HG03135 (cell line): ENCODE measurements around the gene LRRC74B.
"Not testable (repeated sequence)": the region's sequence is repeated elsewhere in the genome, so short reads cannot be mapped to it uniquely, and the experiment has no call there.

Source experiments
- ATAC-seq: cut with Tn5 transposase; IDR thresholded peaks from one replicate; pipeline ENCODE4 v1.9.1; 2021; ENCODE audit warnings: mild to moderate bottlenecking, moderate library complexity; ENCODE audit not compliant: unreplicated experiment

Gene LRRC74B

DNA sequence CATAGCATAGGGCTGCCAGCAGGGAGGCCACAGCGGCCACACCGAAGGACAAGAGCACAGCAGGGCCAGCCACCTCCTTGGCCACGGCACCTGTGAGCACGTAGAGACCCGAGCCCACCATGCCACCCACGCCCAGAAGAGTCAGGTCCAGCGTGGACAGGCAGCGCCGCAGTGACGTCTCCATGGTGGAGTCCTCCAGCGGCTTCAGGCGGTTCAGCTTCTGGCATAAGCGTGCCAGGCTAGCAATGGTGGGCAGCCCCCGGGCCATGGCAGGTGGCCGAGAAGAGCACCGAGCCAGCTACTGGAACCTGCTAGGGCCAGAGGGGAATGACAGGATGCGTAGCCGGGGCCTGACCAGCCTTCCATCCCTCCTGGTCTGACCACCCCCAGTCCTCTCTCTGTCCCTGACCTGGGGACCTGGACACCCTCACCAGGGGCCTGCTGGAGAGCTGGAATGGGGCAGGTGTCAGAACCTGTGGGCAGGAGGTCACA lies 14.2 kb upstream of the LRRC74B start:
- no peak for ATAC-seq

DNA sequence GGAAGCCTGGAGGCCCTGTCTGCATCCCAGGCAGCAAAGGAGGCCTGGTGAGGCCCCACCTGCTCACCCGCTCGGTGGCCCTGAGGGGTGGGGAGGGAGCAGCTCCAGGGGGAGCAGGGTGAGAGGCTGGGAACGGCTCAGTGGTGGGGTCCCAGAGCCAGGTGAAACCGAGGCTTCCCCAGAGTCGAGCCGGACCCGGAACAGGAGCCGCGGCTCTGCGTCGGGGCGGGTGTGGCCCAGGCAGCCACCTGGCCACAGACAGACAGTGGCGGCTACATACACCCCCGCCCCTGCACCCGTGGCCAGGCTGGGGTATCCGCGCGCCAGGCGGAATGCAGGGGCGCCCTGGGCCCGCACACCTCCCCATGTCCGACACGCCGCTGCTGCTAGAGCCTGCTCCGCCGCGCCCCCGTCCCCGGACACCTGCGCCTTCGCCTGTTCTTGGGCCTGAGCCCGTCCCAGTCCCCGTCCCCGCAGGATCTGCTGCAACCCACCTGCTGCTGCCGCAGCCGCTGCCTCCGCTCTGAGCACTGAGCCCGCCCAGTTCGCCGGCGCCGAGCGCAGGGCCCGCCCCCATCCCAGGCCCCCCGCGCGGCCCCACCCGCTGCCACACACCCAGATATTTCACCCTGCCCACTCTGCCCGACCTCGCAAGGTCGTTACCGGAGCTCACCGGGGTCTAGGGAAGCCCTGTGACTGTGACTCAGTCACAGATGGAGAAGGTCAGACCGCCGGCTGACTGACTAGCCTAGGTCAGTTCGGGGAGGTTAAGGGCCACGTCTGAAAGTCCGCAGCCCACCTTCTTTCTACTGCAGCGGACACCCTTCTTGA lies 13.5 kb upstream of the LRRC74B start, which contains the start of gene SLC7A4:
Gene SLC7A4, minus strand, starts transcription at position 525 of the 831 bp plus-strand sequence. CDS start 749 bp downstream, outside the sequence.
- ATAC-seq = no peak

DNA sequence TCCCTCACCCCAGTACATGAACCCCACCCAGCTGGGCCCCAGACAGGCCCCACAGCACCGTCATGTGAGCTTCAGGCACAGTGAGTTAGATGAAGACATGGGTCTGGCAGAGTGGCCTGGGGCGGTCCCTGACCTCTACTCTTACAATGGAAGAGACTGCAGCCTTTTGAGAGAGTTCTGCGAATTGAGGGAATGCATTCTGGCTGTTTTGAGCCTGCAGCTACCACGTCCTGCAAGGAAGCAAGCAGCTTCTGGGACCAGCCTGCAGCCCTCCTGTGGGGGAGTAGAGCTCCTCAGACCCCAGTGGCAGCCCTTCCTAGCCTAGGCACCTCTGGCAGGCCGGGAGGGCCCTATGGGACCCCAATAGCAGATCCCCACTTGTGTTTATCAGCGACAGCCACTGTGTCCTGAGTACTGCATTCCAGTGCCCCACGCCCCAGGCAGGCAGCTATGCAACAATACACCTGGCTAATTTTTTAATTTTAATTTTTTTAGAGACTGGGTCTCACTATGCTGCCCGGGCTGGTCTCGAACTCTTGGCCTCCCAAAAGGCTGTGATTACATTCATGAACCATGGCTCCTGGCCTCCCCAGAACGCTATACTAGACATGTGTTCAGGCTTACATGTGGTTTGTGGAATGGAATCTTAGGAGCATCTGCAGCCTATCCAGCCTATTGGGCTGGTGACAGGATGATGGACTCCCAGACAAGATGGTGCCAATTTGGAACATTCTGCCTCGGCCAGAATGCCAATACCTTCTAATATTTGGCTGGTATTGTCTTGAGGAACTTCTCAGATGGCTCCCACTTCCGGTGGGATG lies 12.7 kb upstream of the LRRC74B start:
- ATAC-seq = no peak

DNA sequence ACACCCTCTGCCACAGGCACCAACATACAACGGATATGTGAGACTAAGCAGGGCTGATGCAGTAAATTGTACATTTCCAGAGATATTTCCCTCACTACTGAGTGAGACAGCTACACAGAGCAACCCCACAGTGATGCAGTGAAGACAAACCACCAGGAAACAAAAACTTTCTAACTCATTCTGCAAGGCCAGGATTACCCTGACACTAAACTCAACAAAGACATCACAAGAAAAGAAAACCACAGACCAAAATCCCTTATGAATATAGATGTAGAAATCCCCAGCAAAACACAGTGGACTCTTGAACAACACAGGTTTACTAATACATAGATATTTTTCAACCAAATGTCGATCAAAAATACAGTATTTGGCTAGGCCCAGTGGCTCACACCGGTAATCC lies 11.9 kb upstream of the LRRC74B start:
- no peak for ATAC-seq

DNA sequence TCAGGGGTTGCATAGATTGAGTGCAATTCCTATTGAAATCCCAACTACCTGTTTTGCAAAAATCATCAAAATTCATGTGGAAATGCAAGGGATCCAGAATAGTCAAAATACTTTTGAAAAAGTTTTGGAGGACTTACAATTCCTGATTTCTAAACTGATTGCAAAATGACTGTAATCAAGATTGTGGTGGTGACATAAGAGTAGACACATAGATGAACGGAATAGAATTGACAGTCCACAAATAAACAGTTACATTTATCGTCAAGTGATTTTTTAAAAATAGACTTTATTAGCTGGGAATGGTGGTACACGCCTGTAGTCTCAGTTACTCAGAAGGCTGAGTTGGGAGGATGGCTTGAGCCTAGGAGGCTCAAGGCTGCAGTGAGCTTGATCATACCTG lies 10.8 kb upstream of the LRRC74B start:
- no peak for ATAC-seq

DNA sequence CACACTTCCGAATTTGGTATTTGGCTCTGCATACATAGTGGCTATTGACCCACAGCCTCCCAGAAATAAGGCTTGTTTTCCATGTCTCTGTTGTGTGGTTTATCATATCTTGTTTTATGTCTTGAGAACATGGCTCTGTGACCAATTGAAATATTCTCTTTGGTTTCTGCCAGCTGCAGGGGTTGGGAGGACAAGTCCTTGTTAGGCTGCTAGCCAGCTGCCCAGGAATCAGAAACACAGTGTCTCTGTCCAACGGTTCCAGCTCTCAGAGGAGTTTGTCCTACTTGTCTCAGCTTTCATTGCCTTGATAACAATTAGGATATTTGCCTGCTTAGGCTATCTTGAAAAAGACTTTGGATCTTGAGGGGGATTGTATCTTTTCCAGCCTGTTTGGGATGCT lies 7.3 kb upstream of the LRRC74B start:
- ATAC-seq = no peak

DNA sequence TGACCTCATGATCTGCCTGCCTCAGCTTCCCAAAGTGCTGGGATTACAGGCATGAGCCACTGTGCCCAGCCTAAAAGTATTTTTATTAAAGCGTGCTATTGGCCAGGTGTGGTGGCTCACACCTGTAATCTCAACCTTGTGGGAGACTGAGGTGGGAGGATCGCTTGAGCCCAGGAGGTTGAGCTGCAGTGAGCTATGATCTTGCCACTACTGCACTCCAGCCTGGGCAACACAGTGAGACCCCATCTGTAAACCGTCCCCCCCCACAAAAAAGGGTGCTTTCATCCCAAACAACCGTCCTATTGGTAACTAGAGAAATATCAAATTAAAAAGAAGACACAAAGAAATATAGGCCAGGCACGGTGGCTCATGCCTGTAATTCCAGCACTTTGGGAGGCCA lies 6.6 kb upstream of the LRRC74B start:
- ATAC-seq = not testable (repeated sequence)

DNA sequence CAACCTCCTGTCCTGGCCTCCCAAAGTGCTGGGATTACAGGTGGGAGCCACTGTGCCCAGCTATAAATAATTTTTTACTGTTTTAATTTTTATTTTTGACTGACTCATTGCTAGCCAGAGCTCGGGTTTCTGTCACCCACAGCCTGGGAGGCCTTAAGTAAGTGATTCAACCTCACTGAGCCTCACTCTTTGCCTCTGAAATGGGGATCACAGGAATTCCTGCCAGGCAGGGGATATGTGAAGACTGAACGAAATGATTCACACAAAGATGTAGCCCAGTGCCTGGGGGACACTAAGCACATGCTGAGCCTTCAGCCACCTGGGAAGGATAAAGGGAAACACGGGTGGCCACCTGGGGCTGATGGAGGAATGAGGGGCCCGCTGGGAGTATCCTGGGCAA lies 3.8 kb upstream of the LRRC74B start:
- no peak for ATAC-seq

DNA sequence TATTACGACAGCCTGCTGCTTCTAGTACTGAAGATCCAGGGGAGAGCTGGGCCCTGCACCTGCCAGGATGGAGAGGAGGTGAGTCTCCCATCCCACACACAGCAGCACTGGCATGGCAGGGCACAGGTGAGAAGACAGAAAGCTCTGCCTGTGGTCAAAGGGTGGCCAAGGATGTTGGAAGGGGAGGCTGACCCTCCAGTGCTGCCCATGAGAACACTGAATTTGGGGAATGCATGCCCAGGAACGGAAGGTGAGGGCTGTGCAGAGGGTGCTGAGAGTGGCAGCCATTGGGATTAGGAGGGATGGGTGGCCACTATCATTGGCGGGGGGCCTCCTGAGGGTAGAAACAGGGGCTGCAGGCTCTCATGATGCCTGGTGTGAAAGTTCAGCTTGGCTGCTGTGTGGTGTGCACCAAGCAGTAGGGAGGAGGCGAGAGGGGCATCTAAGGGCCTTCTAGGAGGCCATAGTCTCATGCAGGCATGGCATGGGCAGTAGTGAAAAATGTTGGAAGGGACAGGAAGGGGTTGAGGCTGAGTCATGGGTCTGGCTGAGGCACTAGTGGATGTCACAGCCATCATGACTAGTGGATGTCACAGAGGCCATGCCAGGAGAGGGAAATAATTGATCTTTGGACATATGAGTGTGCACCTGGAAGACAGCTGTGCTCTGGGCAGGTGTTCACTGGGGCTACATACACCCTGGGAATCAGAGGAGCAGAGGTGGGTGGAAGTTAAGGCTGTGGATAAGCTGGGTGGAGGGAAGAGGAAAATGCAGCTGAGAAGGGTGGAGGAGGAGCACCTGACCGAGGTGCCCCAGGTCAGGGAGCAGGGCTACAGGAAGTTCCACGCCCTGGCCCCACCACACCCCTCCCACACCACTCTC lies 2.5 kb upstream of the LRRC74B start:
- no peak for ATAC-seq

DNA sequence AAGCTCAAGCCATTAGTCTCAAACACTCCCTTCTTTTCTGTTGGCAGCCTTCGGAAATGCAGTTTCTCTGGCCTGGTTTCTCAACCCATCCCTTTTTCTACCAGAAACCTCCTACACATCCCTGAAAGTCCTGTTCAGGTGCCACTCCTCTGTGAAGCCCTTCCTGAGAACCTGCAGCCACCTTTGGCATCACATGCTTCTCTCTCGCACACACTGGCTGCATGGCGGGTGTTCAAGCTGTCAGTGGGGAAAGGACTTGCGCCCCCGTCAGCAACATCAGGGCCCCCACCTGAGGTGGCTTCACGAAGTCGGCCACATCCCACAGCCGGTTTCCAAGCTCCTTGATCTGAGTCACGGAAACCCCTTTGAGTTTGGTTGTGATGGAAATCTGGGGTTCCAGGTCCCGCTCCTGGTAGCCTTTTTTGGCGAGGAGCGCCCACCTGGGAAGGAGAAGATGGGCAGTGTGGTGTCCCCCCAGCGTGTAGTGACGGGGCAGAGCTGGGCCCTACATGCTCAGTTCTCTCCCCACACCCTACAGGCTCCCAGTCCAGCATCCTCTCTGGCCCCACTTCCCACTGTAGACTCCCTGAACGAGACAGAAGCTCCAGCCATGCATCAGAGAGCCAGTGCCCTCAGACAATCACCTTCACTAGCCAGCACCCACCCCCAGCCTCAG lies 1.7 kb upstream of the LRRC74B start:
- ATAC-seq = no peak

DNA sequence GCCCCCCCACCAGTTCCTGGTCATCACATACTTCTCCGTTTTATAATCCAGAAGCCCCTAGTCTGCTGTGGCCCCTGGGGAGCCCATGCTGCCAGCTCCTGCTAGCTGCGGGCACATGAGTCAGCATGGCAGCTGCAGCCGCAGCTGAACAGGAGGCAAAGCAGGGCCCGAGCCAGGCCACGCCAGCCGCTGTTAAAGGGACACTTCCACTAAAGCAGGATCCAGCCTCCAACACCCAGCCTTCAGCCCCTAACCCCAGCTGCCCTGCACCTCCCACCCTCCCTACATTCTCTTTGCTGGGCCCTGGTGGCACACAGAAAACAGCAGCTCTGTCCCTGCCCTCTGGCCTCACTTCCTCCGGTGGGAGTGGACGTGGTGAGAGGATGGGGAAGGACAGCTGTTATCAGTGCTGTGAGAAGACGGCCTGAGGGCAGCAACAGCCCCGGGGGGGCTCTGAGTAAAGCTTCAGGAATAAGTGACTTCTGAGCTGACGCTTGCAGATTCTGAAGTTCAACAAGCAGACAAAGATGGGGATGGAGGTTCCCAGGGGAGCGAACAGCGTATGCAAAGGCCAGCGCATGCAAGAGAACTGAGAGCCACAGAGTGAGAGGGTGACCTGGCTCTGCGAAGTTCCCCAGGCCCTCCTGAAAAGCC lies 688 bp upstream of the LRRC74B start:
- no peak for ATAC-seq

DNA sequence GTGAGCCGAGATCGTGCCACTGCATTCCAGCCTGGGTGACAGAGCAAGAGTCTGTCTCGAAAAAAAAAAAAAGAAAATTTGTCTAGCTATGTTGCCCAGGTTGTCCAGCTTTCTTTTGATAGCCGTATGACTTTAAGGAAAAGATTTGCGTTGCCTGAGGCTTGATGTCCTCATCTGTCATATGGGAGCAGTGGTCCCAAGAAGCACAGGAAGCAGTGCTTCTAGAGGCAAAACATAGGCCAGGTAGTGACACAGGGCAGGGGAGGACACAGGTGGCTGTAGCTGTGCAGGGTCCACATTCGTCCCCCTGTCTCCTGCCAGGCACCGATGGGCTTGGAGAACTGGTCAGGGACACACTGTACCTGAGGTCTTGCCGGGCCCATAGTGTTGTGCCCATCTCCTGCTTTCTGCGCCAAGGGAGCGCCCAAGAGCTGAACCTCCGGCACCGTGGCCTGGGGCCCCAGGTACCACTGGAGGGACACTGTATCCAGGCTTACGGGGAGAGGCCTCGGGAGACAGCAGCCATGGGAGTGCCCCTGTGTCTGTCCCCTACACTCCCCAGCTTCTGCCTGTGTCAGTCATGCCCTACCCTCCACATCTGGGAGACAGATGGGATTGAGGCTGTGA lies 1.4 kb downstream of the LRRC74B start:
- ATAC-seq = no peak

DNA sequence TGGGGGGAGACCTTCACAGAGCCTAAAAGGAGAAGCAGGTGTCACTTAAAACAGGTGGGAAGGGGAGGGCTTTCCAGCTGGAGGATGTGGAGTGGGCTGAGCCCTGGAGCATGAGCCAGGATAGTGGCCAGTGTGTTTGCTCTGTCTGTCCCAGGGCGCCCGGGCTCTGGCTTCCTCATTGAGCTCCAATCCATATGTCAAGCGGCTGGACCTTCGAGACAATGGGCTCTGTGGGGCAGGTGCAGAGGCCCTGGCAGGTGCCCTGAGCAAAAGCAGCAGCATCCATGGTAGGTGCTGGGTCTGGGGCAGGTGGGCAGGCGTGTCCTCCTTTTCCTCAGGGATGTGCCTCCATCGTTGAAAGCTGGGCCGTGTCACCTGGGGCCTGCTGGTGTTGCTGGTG lies 2.0 kb downstream of the LRRC74B start:
- ATAC-seq = no peak

DNA sequence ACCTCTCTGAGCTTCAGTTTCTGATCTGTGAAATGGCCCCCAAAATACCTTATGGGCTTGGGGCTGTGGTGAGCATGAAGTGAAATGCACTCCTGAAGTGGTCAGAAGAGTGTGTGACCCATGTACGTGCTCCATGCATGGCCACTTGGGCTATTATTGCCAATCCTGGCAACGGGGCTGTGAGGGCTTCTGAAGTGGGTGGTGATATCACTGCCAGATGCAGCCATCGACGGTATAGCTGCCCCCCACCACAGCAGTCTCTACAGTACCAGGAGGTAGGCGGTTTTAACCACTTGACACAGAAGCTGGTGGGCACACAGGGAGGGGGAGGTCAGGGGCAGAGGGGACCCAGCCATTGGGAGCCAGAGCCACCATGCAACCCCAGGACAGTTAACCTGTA lies 2.7 kb downstream of the LRRC74B start:
- not testable (repeated sequence) for ATAC-seq

DNA sequence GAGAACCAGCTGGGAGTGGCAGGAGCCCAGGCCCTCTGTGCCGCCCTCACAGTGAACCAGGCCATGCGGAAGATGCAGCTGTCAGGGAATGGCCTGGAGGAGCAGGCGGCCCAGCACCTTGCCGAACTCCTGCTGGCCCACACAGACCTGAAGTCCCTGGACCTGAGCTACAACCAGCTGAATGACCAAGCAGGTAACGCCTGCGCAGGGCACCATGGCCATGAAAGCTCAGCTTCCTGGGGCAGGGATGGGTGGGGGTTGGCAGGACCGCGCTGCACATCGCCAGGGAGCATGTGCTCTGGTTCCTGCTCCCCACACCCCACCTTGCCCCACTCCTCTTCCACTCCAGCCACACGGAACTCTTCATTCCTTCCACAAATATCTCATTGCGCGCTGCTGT lies 3.2 kb downstream of the LRRC74B start:
- ATAC-seq = not testable (repeated sequence)

DNA sequence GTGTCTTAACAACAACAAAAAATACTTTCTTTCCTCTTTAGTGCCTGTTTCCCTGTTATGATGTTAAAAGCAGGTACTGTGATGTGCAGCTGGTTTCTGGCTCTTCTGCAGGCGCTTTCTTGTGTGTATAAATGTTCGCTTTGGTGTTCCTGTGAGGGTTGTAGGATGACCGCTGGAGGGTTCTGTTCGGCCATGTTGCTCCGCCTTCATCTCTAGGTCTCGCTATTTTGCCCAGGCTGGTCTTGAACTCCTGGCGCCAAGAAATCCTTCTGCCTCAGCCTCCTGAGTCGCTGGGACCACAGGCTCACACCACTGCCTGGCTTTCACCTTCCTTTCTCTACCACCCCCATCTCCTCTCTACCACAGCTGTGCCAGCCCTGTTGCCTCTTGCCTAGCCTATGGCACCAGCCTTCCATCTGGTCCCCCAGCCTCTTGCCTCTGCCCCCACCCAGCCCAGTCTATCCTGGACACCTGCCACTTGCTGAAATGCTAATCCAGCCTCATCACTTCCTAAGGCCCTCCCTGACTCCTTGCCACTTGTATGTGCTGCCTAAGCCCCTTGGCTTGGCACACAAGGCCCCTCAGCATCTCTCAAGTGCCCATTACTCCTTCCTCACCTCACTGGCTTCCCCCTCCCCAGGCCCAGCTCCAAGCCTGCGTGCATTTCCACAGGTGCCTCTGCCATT lies 5.5 kb downstream of the LRRC74B start:
- ATAC-seq = no peak

DNA sequence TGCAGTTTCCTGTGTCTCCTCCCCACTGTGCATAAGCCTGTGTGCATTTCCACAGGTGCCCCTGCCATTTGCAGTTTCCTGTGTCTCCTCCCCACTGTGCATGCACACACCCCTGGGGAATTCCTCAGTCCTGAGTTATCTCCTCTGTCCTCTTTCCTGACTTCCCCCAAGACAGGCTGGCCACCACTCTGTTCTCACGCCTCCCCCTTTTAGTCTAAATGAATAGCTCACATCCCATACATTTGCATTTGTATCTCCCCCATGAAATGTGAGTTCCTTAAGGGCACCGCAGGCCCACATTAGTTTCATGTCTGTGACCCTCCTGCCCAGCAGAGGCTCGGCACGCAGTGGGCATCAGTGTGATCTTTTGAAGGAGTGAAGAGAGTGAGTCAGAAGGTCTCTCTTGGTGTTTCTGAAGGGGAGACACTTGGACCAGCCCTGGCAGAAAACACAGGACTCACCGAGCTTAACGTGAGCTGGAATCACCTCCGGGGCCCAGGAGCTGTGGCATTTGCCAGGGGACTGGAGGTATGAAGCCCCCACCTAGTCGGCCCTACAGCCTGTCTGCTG lies 6.2 kb downstream of the LRRC74B start:
- no peak for ATAC-seq

DNA sequence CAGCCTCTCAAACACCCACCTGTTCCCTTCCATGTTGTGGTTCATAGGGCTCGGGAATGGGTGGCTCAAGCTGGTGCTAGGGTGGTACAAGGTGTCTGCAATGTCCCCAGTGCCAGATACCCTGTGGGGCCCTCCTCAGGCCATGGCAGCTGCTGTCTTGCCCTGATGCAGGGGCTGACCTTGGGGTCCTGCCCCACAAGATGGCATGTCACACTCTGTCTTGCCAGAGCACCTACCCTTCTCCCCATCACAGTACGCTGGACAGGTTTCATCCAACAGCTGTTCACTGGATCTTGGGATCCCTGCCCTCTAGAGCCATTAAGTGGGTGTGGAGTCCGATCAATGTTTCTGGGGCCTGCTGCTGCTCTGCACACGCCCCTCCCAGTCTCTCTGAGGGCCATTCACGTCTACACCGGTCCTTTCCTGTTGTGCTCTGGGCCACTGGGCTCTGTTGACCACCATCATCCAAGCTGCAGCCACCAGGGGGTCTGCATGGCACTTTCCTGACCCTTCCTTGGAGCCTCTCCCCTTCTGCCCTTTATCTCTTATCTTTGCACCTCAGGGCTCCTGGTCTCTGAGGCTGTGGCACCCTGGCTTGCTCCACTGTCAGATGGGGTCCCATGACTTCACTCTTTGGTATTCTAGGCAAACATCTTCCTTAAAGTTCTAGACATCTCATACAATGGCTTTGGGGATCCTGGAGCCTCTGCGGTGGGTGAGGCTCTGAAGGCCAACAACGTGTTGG lies 7.1 kb downstream of the LRRC74B start:
- ATAC-seq = no peak
